Ovary (tissue), 3 donors: ENCODE data around the gene KRTAP9-6.

ENCODE experiments used
- CTCF ChIP-seq, 3 donors: fragments of 450-650 bp in 2 of 3; fragments of 200-600 bp in 1 of 3; IDR thresholded peaks; one replicate each; pipeline versions ENCODE4 v1.5.1 to v1.8.0; 2016 to 2022; ENCODE audit warnings: antibody characterized with exemption in 3 of 3, mild to moderate bottlenecking in 1 of 3
- POLR2A ChIP-seq: fragments of 450-650 bp; IDR thresholded peaks from one replicate; pipeline ENCODE4 v1.6.1; 2017; ENCODE audit warnings: antibody characterized with exemption, mild to moderate bottlenecking, moderate library complexity
- donor health status: DM: no; HTN: no; CAD: no.

DNA sequence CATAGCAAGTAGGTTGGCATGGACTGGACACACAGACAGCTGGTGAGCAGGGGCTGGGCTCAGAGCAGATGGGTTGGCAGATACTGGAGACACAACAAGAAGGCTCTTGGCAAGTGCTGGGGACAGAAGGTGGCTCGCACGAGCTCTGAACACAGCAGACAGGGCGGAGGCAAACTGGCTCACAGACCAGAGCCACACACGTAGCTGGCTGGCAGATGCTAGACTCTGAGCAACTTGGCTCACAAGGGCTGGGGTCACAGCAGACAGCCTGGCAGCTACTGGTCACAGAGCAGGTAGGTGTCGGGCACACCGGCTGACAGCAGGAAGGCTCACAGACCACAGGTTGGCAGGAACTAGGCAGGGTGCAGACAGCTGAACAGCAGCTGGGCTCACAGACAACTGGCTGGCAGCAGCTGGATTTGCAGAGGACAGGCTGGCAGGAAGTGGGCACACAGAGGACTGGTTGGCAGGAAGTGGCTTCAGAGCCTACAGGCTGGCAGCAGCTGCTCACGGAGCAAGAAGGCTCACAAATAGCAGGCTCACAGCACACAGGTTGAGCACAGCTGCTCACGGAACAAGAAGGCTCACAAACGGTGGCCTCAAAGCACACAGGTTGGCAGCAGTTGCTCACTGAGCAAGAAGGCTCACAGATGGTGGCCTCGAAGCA lies 43.2 kb downstream of the KRTAP9-6 start:
- no peak for TF ChIP-seq CTCF (IDR thresholded peaks at IDR 0.05)
- no peak for TF ChIP-seq POLR2A
